ENCODE measurements around the gene CYP2U1. TPM values are rescaled to one million over a fixed set of nuclear protein-coding genes. Genes with fewer than 3 reads are reported as not detected.
"Not testable (repeated sequence)": the region's sequence is repeated elsewhere in the genome, so short reads cannot be mapped to it uniquely, and the experiment has no call there.

The CYP2U1 gene
- total and polyA plus RNA-seq, 2 donors, result 25.3 to 60.2 TPM

DNA sequence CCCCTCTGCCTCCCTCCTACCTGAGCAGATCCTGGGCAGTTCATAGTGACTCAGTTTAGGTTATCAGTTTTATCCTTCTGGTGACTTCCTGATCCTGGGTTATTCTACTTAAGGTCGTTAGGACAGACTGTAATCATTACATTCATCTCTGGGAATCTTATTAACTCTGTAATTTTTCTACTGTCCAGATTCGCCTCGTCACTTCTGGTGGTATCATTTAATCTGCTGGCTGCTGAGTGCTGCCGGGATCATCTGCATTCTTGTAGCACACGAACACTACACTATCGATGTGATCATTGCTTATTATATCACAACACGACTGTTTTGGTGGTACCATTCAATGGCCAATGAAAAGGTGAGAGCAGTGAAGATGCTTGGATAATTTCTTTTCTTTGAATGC, 23.0 kb upstream of the CYP2U1 start:
- Histone ChIP-seq H3K4me3 (ENCODE audit: low read length in 2 of 2) (no peak overlapping the region), H3K36me3 (ENCODE audit: control insufficient read depth in 2 of 2, insufficient read depth in 2 of 2, low read length in 1 of 2) (no peaks in the 10 kb centered on the region), H3K27ac (ENCODE audit: low read depth in 1 of 2, low read length in 1 of 2) (no peak overlapping the region), H3K9me3 (ENCODE audit: control insufficient read depth in 2 of 2, insufficient read depth in 1 of 2, low read length in 1 of 2) (no peaks in the 10 kb centered on the region), H3K4me1 (ENCODE audit: control insufficient read depth in 2 of 2, insufficient read depth in 2 of 2, low read length in 2 of 2) (no peaks in the 10 kb centered on the region), H3K27me3 (ENCODE audit: control insufficient read depth in 2 of 2, insufficient read depth in 1 of 2, low read length in 1 of 2) (no peaks in the 10 kb centered on the region)
- no peak for DNase-seq (ENCODE audit: low read depth in 6 of 9, low spot score in 9 of 9)
- WGBS, result 97% methylated on average over 7 of the region's 7 CpGs

DNA sequence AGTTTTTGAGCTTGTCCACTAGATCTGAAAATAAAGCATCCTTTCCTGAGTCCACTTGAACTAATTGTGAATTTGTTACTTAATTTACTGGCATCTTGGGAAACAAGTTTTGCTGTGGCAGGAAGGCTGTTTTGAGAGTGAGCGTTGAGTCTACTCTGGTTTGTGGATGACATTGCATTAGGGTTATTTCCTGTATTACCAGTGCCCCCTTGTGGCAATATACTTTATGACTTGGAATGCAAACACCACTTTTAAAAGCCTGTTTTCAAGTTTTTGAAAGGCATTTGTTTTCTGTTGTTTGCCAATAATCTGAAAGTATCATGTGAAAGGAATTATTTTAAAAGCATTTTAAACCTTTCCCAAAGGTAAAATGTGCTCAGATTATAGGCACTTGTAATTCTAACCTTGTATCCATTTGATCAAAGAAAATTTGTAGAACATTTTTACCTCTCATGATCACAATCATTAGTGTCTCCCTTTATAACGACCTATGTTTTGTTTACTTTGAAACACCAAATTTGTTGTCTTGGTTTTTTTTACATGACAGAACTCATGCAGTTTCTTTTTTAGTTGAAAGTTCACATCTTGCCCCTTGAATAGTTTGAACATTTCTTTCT, 18.0 kb upstream of the CYP2U1 start:
- Histone ChIP-seq H3K4me3 (ENCODE audit: low read length in 2 of 2) (no peak overlapping the region), H3K4me1 (ENCODE audit: control insufficient read depth in 2 of 2, insufficient read depth in 2 of 2, low read length in 2 of 2) (peaks cover 17 to 22% of the 10 kb centered on the region in 2 donors), H3K27ac (ENCODE audit: low read depth in 1 of 2, low read length in 1 of 2) (peak overlapping the region in 1 of 2 donors; percentile 10), H3K9me3 (ENCODE audit: control insufficient read depth in 2 of 2, insufficient read depth in 1 of 2, low read length in 1 of 2) (no peaks in the 10 kb centered on the region), H3K27me3 (ENCODE audit: control insufficient read depth in 2 of 2, insufficient read depth in 1 of 2, low read length in 1 of 2) (no peaks in the 10 kb centered on the region), H3K36me3 (ENCODE audit: control insufficient read depth in 2 of 2, insufficient read depth in 2 of 2, low read length in 1 of 2) (no peaks in the 10 kb centered on the region)
- peak in 6 of 9 donors; percentile 64 to 91 (median 81) for DNase-seq (ENCODE audit: low read depth in 6 of 9, low spot score in 9 of 9)
- WGBS, result 36% methylated on average over 2 of the region's 2 CpGs

DNA sequence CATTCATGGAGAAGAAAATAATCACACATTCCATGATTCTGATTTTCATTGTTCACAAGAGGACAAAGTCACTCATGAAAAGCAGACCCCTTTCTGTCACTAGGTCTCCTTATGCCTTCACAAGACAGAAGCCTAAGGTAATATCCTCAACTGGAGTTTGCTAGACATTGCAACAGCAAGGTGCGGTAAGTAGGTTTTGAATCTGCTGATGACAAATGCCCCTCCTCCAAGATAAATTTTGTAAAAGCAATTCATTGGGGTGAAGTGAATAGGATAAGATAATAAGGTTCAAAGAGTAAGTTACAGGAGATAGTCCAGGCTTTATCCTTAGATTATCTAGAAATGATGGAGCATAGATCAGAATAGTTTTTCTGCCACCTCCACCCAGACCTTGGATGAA, 16.1 kb upstream of the CYP2U1 start:
- peaks cover 17 to 22% of the 10 kb centered on the region in 2 donors for H3K4me1 ChIP-seq (ENCODE audit: control insufficient read depth in 2 of 2, insufficient read depth in 2 of 2, low read length in 2 of 2)
- H3K27ac ChIP-seq (ENCODE audit: low read depth in 1 of 2, low read length in 1 of 2), result peak overlapping the region in 1 of 2 donors; percentile 2
- peaks cover 1 to 5% of the 10 kb centered on the region in 2 donors for H3K9me3 ChIP-seq (ENCODE audit: control insufficient read depth in 2 of 2, insufficient read depth in 1 of 2, low read length in 1 of 2)
- no peak overlapping the region for H3K4me3 ChIP-seq (ENCODE audit: low read length in 2 of 2)
- 98% methylated on average over 1 of the region's 1 CpG for WGBS
- H3K36me3 ChIP-seq (ENCODE audit: control insufficient read depth in 2 of 2, insufficient read depth in 2 of 2, low read length in 1 of 2), result no peaks in the 10 kb centered on the region
- no peak for DNase-seq (ENCODE audit: low read depth in 6 of 9, low spot score in 9 of 9)
- H3K27me3 ChIP-seq (ENCODE audit: control insufficient read depth in 2 of 2, insufficient read depth in 1 of 2, low read length in 1 of 2), result no peaks in the 10 kb centered on the region

DNA sequence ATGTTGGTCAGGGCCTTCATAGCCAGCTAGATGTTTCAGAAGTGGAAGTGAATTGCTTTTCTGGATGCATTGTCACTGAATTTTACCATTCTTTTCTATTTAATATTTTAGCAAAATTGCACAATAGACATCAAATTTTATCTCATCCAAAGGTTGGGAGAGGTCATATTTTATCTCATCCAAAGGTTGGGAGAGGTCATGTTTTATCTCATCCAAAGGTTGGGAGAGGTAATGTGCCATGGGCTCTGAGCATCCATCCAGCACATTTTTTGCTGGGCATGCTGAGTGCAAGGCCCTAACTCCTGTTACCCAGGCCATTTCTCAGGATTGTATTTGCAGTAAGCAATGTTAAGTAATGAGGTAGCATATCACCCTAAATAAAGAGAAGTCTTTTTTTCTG, 14.7 kb upstream of the CYP2U1 start:
- H3K4me3 ChIP-seq (ENCODE audit: low read length in 2 of 2), result no peak overlapping the region
- H3K9me3 ChIP-seq (ENCODE audit: control insufficient read depth in 2 of 2, insufficient read depth in 1 of 2, low read length in 1 of 2), result peaks cover 1 to 9% of the 10 kb centered on the region in 2 donors
- H3K36me3 ChIP-seq (ENCODE audit: control insufficient read depth in 2 of 2, insufficient read depth in 2 of 2, low read length in 1 of 2), result no peaks in the 10 kb centered on the region
- H3K4me1 ChIP-seq (ENCODE audit: control insufficient read depth in 2 of 2, insufficient read depth in 2 of 2, low read length in 2 of 2), result peaks cover 17 to 22% of the 10 kb centered on the region in 2 donors
- peak overlapping the region in 1 of 2 donors; percentile 94 for H3K27ac ChIP-seq (ENCODE audit: low read depth in 1 of 2, low read length in 1 of 2)
- no peak for DNase-seq (ENCODE audit: low read depth in 6 of 9, low spot score in 9 of 9)
- H3K27me3 ChIP-seq (ENCODE audit: control insufficient read depth in 2 of 2, insufficient read depth in 1 of 2, low read length in 1 of 2), result no peaks in the 10 kb centered on the region

DNA sequence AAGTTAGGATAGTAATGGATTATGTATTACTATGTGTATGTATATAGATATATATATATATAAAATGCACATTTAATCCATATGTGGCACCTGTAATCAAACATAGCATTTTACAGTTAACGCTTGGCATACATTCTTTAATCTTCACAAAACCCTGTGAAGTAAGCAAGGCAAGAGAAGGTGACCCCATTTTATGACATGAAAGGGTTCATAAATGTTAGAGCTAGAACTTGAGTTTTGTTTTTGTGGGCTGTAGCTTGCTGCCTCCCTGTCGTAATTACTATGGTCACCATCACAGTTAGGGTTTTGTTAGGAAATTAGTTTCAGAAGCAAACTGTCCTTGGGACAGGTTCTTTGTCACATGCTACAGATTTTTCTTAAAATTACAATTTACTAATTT, 13.8 kb upstream of the CYP2U1 start:
- Histone ChIP-seq H3K27me3 (ENCODE audit: control insufficient read depth in 2 of 2, insufficient read depth in 1 of 2, low read length in 1 of 2) (no peaks in the 10 kb centered on the region), H3K4me1 (ENCODE audit: control insufficient read depth in 2 of 2, insufficient read depth in 2 of 2, low read length in 2 of 2) (peaks cover 17 to 22% of the 10 kb centered on the region in 2 donors), H3K27ac (ENCODE audit: low read depth in 1 of 2, low read length in 1 of 2) (peak overlapping the region; percentile 86 to 94), H3K9me3 (ENCODE audit: control insufficient read depth in 2 of 2, insufficient read depth in 1 of 2, low read length in 1 of 2) (peaks cover 1 to 9% of the 10 kb centered on the region in 2 donors), H3K4me3 (ENCODE audit: low read length in 2 of 2) (peak overlapping the region in 1 of 2 donors; percentile 4), H3K36me3 (ENCODE audit: control insufficient read depth in 2 of 2, insufficient read depth in 2 of 2, low read length in 1 of 2) (no peaks in the 10 kb centered on the region)
- peak in 4 of 9 donors; percentile 36 to 75 (median 49) for DNase-seq (ENCODE audit: low read depth in 6 of 9, low spot score in 9 of 9)
- 12% methylated on average over 2 of the region's 2 CpGs for WGBS

DNA sequence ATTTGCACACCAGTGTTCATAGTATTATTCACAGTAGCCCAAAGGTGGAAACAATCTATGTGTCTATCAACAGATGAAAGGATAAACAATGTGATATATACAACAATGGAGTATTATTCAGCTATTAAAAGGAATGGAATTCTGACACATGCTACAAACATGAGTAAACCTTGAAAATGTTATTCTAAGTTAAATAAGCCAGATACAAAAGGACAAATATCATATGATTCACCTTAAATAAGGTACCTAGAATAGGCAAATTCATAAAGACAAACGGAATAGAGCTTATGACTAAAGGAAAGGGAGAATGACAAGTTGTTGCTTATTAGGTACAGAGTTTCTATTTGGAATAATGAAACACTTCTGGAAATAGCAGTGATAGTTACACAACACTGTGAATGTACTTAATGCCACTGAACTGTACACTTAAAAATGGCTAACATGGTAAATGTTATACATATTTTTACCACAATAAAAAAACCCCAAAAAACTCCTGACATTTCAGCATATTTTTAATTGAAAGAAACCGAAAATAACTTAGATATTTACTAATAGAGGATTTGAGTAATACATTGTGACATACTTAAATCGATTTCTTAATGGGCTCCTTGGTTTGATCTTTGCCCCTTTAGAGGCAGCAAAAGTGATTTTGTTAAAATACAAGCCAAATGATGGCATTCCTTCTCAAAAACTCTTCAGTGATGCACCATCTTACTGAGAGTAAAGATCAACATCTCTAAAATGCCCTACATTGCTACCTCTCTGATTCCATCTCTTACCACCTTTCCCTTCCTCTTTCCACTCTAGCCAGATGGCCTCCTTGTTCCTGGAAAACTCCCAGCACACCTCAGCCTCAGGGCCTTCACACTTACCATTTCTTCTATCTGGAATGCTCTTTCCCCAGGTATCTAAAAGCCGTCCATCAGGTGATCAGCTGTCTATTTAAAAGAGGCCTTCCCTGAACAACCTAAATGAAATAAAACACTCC, 8.6 kb upstream of the CYP2U1 start:
- DNase-seq (ENCODE audit: low read depth in 6 of 9, low spot score in 9 of 9), result no peak
- Histone ChIP-seq H3K9me3 (ENCODE audit: control insufficient read depth in 2 of 2, insufficient read depth in 1 of 2, low read length in 1 of 2) (peaks cover 1 to 9% of the 10 kb centered on the region in 2 donors), H3K27ac (ENCODE audit: low read depth in 1 of 2, low read length in 1 of 2) (no peak overlapping the region), H3K36me3 (ENCODE audit: control insufficient read depth in 2 of 2, insufficient read depth in 2 of 2, low read length in 1 of 2) (peaks cover 0 to 2% of the 10 kb centered on the region in 2 donors), H3K27me3 (ENCODE audit: control insufficient read depth in 2 of 2, insufficient read depth in 1 of 2, low read length in 1 of 2) (no peaks in the 10 kb centered on the region), H3K4me1 (ENCODE audit: control insufficient read depth in 2 of 2, insufficient read depth in 2 of 2, low read length in 2 of 2) (peaks cover 4% of the 10 kb centered on the region in 2 donors), H3K4me3 (ENCODE audit: low read length in 2 of 2) (no peak overlapping the region)
- WGBS, result 96% methylated on average over 4 of the region's 4 CpGs

DNA sequence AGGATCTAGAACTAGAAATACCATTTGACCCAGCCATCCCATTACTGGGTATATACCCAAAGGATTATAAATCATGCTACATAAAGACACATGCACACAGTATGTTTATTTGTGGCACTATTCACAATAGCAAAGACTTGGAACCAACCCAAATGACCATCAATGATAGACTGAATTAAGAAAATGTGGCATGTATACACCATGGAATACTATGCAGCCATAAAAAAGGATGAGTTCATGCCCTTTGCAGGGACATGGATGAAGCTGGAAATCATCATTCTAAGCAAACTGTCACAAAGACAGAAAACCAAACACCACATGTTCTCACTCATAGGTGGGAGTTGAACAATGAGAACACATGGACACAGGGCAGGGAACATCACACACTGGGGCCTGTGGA, 5.6 kb upstream of the CYP2U1 start:
- not testable (repeated sequence) for H3K4me3 ChIP-seq (ENCODE audit: low read length in 2 of 2); H3K9me3 ChIP-seq (ENCODE audit: control insufficient read depth in 2 of 2, insufficient read depth in 1 of 2, low read length in 1 of 2); H3K27me3 ChIP-seq (ENCODE audit: control insufficient read depth in 2 of 2, insufficient read depth in 1 of 2, low read length in 1 of 2); H3K27ac ChIP-seq (ENCODE audit: low read depth in 1 of 2, low read length in 1 of 2); H3K36me3 ChIP-seq (ENCODE audit: control insufficient read depth in 2 of 2, insufficient read depth in 2 of 2, low read length in 1 of 2); DNase-seq (ENCODE audit: low read depth in 6 of 9, low spot score in 9 of 9)
- H3K4me1 ChIP-seq (ENCODE audit: control insufficient read depth in 2 of 2, insufficient read depth in 2 of 2, low read length in 2 of 2), result peaks cover 7 to 12% of the 10 kb centered on the region in 2 donors

DNA sequence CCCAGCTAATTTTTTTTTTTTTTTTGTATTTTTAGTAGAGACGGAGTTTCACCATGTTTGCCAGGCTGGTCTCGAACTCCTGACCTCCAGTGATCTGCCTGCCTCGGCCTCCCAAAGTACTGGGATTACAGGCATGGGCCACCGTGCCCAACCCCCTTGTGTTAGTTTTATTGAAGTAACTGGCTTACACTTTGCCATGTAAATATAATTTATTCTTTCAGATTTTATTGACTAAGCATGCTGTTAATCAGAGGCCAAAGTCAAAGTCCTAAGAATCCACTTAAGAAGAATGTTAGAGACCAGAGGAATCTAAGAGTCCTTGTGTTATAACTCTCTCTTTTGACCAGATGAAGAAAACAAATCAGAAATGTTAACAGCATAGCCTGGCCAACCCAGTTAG, 4.5 kb upstream of the CYP2U1 start:
- H3K27ac ChIP-seq (ENCODE audit: low read depth in 1 of 2, low read length in 1 of 2); DNase-seq (ENCODE audit: low read depth in 6 of 9, low spot score in 9 of 9); H3K27me3 ChIP-seq (ENCODE audit: control insufficient read depth in 2 of 2, insufficient read depth in 1 of 2, low read length in 1 of 2); H3K9me3 ChIP-seq (ENCODE audit: control insufficient read depth in 2 of 2, insufficient read depth in 1 of 2, low read length in 1 of 2); H3K4me3 ChIP-seq (ENCODE audit: low read length in 2 of 2); H3K36me3 ChIP-seq (ENCODE audit: control insufficient read depth in 2 of 2, insufficient read depth in 2 of 2, low read length in 1 of 2): not testable (repeated sequence)
- 96% methylated on average over 4 of the region's 4 CpGs for WGBS
- H3K4me1 ChIP-seq (ENCODE audit: control insufficient read depth in 2 of 2, insufficient read depth in 2 of 2, low read length in 2 of 2), result peaks cover 7 to 15% of the 10 kb centered on the region in 2 donors

DNA sequence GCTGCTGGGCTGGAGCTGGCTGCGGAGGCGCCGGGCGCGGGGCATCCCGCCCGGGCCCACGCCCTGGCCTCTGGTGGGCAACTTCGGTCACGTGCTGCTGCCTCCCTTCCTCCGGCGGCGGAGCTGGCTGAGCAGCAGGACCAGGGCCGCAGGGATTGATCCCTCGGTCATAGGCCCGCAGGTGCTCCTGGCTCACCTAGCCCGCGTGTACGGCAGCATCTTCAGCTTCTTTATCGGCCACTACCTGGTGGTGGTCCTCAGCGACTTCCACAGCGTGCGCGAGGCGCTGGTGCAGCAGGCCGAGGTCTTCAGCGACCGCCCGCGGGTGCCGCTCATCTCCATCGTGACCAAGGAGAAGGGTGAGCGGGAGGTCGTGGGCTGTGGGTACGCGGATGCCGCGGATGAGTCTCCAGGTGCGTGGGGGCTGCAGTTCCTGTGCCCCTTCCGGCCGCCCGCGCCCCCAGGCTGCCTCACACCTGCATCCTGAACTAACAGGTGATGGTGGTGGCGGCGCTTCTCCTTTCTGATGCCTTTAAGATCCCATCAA, 499 bp downstream of the CYP2U1 start:
- DNase-seq (ENCODE audit: low read depth in 6 of 9, low spot score in 9 of 9), result peak in 7 of 9 donors; percentile 54 to 87 (median 74)
- H3K27me3 ChIP-seq (ENCODE audit: control insufficient read depth in 2 of 2, insufficient read depth in 1 of 2, low read length in 1 of 2), result peaks cover 0 to 2% of the 10 kb centered on the region in 2 donors
- H3K36me3 ChIP-seq (ENCODE audit: control insufficient read depth in 2 of 2, insufficient read depth in 2 of 2, low read length in 1 of 2), result peaks cover 14 to 23% of the 10 kb centered on the region in 2 donors
- WGBS, result under 1% methylated on average over 45 of the region's 45 CpGs
- peaks cover 17 to 28% of the 10 kb centered on the region in 2 donors for H3K4me1 ChIP-seq (ENCODE audit: control insufficient read depth in 2 of 2, insufficient read depth in 2 of 2, low read length in 2 of 2)
- H3K9me3 ChIP-seq (ENCODE audit: control insufficient read depth in 2 of 2, insufficient read depth in 1 of 2, low read length in 1 of 2), result no peaks in the 10 kb centered on the region
- H3K4me3 ChIP-seq (ENCODE audit: low read length in 2 of 2), result peak overlapping the region; percentile 76 to 85
- H3K27ac ChIP-seq (ENCODE audit: low read depth in 1 of 2, low read length in 1 of 2), result peak overlapping the region; percentile 86 to 91
